Trophoblast cell (in vitro differentiated cells and primary cell): ENCODE measurements around the gene DIAPH3.

Experiments
- DNase-seq, 2 donors: peaks; one replicate each; pipeline ENCODE4 v3.0.0-alpha.2; 2016
- H2AFZ ChIP-seq: 2 replicates; pipeline ENCODE4 v1.6.1; 2013; ENCODE audit warnings: low read length, moderate library complexity, mild to moderate bottlenecking; ENCODE audit not compliant: insufficient read depth, poor library complexity
- H2AK5ac ChIP-seq: 2 replicates; pipeline ENCODE4 v1.6.1; 2013; ENCODE audit warnings: mild to moderate bottlenecking, low read length
- H2BK120ac ChIP-seq: 2 replicates; pipeline ENCODE4 v1.6.1; 2013; ENCODE audit warnings: low read length, mild to moderate bottlenecking, moderate library complexity; ENCODE audit not compliant: insufficient read depth, poor library complexity
- H2BK12ac ChIP-seq: 2 replicates; pipeline ENCODE4 v1.6.1; 2013; ENCODE audit warnings: mild to moderate bottlenecking, low read length, moderate library complexity
- H2BK5ac ChIP-seq: 2 replicates; pipeline ENCODE4 v1.6.1; 2013; ENCODE audit warnings: low read length, low read depth, moderate library complexity, mild to moderate bottlenecking; ENCODE audit not compliant: poor library complexity
- H3K14ac ChIP-seq: 2 replicates; pipeline ENCODE4 v1.6.1; 2013; ENCODE audit warnings: mild to moderate bottlenecking, low read length
- H3K18ac ChIP-seq: 2 replicates; pipeline ENCODE4 v1.6.1; 2013; ENCODE audit warnings: mild to moderate bottlenecking, low read length
- H3K23ac ChIP-seq: 2 replicates; pipeline ENCODE4 v1.6.1; 2013; ENCODE audit warnings: low read length
- H3K27ac ChIP-seq: 2 replicates; pipeline ENCODE4 v1.5.1; 2013; ENCODE audit warnings: low read depth, mild to moderate bottlenecking, inconsistent platforms, low read length, moderate library complexity
- H3K27me3 ChIP-seq: 2 replicates; pipeline ENCODE4 v1.6.1; 2013; ENCODE audit warnings: inconsistent platforms, mild to moderate bottlenecking, low read length, moderate library complexity; ENCODE audit not compliant: insufficient read depth
- H3K36me3 ChIP-seq, 2 experiments: 1 replicate in 1 of 2; 2 replicates in 1 of 2; pipeline ENCODE4 v1.6.1; 2013; ENCODE audit warnings: low read length in 2 of 2, mild to moderate bottlenecking in 2 of 2, moderate library complexity in 1 of 2; ENCODE audit not compliant: insufficient read depth in 2 of 2, control insufficient read depth in 1 of 2
- H3K4ac ChIP-seq: 2 replicates; pipeline ENCODE4 v1.6.1; 2013; ENCODE audit warnings: low read depth, mild to moderate bottlenecking, low read length, moderate library complexity
- H3K4me1 ChIP-seq, 2 experiments: 1 replicate in 1 of 2; 2 replicates in 1 of 2; pipeline ENCODE4 v1.6.1; 2013; ENCODE audit warnings: low read length in 2 of 2, mild to moderate bottlenecking in 2 of 2, moderate library complexity in 1 of 2; ENCODE audit not compliant: insufficient read depth in 2 of 2, control insufficient read depth in 1 of 2
- H3K4me2 ChIP-seq: 2 replicates; pipeline ENCODE4 v1.6.1; 2013; ENCODE audit warnings: inconsistent platforms, mild to moderate bottlenecking, low read length, moderate library complexity
- H3K4me3 ChIP-seq: 2 replicates; pipeline ENCODE4 v1.5.1; 2013; ENCODE audit warnings: mild to moderate bottlenecking, low read depth, low read length, inconsistent platforms
- H3K79me1 ChIP-seq: one replicate; pipeline ENCODE4 v1.6.1; 2013; ENCODE audit warnings: low read length
- H3K79me2 ChIP-seq: 2 replicates; pipeline ENCODE4 v1.6.1; 2013; ENCODE audit warnings: low read length, mild to moderate bottlenecking; ENCODE audit not compliant: control insufficient read depth, insufficient read depth, poor library complexity
- H3K9ac ChIP-seq: 2 replicates; pipeline ENCODE4 v1.6.1; 2013; ENCODE audit warnings: mild to moderate bottlenecking, low read length
- H3K9me3 ChIP-seq: 2 replicates; pipeline ENCODE4 v1.6.1; 2013; ENCODE audit warnings: low read depth, mild to moderate bottlenecking, control low read depth, inconsistent platforms, low read length; ENCODE audit not compliant: insufficient read depth
- H4K12ac ChIP-seq: 2 replicates; pipeline ENCODE4 v1.6.1; 2013; ENCODE audit warnings: low read depth, mild to moderate bottlenecking, low read length, moderate library complexity
- H4K8ac ChIP-seq: 2 replicates; pipeline ENCODE4 v1.6.1; 2013; ENCODE audit warnings: low read depth, mild to moderate bottlenecking, low read length, moderate library complexity
- H4K91ac ChIP-seq: one replicate; pipeline ENCODE4 v1.6.1; 2013; ENCODE audit warnings: low read depth, mild to moderate bottlenecking, low read length, moderate library complexity
- WGBS: extraction: QIAGEN DNeasy Blood & Tissue Kit; methylation state at CpG from one replicate; pipeline ENCODE4 v1.1.7; 2013; ENCODE audit warnings: missing lambda C conversion rate; ENCODE audit not compliant: insufficient read length, insufficient coverage; ENCODE audit errors: extremely low coverage; 5-methylcytosine and 5-hydroxymethylcytosine counted together

Gene DIAPH3

DNA sequence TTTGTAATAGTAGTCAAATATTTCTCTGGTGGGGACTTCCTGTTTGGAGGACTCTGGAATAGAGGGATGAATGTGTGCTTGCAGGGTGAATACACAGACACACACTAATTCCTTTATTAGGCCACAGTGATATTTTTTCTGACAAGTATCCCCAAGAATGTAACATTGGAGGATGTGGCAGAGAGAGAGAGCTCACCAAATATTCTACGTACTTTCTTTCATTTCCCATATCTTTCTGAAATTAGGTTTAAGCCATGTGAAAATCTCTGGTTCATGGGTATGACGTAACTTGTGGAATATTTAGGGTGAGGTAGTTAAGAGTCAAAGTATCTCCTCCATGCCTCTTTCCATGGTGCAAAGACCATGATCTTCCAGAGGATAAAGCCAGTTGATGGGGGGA, 463.4 kb downstream of the DIAPH3 start:
- H3K4ac ChIP-seq = no peak overlapping the region
- H4K8ac ChIP-seq = no peak overlapping the region
- H3K23ac ChIP-seq = no peak overlapping the region
- no CpG with 5 or more reads among the region's 2 CpGs for WGBS
- no peaks in the 10 kb centered on the region for H3K79me1 ChIP-seq
- no peaks in the 10 kb centered on the region for H3K9me3 ChIP-seq
- H3K36me3 ChIP-seq = no peaks in the 10 kb centered on the region
- H3K18ac ChIP-seq = no peak overlapping the region
- no peaks in the 10 kb centered on the region for H3K27me3 ChIP-seq
- H3K79me2 ChIP-seq = no peaks in the 10 kb centered on the region
- H4K12ac ChIP-seq = no peak overlapping the region
- no peak overlapping the region for H3K4me2 ChIP-seq
- H3K4me1 ChIP-seq = no peaks in the 10 kb centered on the region
- H2BK120ac ChIP-seq = no peak overlapping the region
- H3K27ac ChIP-seq = no peak overlapping the region
- no peak overlapping the region for H2BK5ac ChIP-seq
- no peak overlapping the region for H4K91ac ChIP-seq
- no peak overlapping the region for H3K4me3 ChIP-seq
- H2BK12ac ChIP-seq = no peak overlapping the region
- H2AFZ ChIP-seq = no peak overlapping the region
- H2AK5ac ChIP-seq = no peak overlapping the region
- no peak overlapping the region for H3K9ac ChIP-seq
- H3K14ac ChIP-seq = no peak overlapping the region
- DNase-seq = no peak

DNA sequence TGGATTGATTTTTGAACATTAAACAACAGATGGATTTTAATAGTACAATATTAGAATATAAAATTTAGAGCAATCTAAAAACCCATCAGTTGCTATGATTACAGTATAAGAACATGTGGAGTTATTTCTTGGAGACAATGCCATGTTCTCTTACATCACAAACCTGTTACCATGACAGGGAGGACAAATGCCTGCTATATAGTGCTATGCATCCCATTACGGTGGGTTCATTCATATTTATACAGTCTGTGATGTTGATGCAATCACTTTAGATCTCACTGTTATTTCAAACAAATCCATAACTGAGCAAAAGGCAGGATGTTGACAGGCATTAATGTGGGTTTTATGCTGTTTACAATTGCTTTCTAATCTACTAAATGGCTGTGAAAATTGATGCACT, 467.5 kb downstream of the DIAPH3 start:
- Histone ChIP-seq H2AK5ac (no peak overlapping the region), H3K4me1 (no peaks in the 10 kb centered on the region), H3K9ac (no peak overlapping the region), H3K79me2 (no peaks in the 10 kb centered on the region), H4K8ac (no peak overlapping the region), H3K23ac (no peak overlapping the region), H3K18ac (no peak overlapping the region), H4K91ac (no peak overlapping the region), H3K27me3 (no peaks in the 10 kb centered on the region), H3K14ac (no peak overlapping the region), H3K27ac (no peak overlapping the region), H3K36me3 (no peaks in the 10 kb centered on the region), H2BK5ac (no peak overlapping the region), H3K9me3 (no peaks in the 10 kb centered on the region), H3K4me3 (no peak overlapping the region), H3K4me2 (no peak overlapping the region), H4K12ac (no peak overlapping the region), H2BK120ac (no peak overlapping the region), H3K79me1 (peaks cover 1% of the 10 kb centered on the region), H2AFZ (no peak overlapping the region), H3K4ac (no peak overlapping the region), H2BK12ac (no peak overlapping the region)
- WGBS = no CpG with 5 or more reads among the region's 1 CpG
- no peak for DNase-seq

DNA sequence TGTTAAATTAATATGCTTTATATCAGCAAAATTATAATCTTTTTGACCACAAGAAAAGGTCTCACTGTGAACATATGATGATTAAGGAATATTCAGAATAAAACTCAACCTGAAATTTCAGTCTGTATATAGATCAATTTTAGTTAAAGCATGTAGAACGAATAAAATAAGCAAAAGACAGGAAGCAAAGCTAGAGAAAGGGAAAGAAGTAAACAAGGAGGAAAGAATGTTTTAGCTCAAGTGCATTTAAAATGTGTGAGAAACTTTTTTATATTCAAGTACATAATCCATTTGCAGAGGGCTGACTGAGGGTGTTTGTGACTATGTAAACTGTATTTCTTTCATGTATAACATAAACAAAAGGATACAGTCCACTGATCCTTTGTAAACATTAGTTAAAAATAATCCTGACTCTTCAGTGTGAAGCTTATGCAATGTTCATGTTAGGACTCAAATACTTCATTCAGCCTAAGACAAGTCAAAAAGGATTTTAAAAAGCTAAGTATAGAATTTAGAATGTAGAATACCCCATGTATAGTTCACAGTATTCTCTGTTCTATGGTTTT, 472.1 kb downstream of the DIAPH3 start:
- H2BK12ac ChIP-seq = no peak overlapping the region
- H2BK5ac ChIP-seq = no peak overlapping the region
- no peak overlapping the region for H3K18ac ChIP-seq
- no peaks in the 10 kb centered on the region for H3K36me3 ChIP-seq
- no peak overlapping the region for H3K4me2 ChIP-seq
- no peaks in the 10 kb centered on the region for H3K79me2 ChIP-seq
- WGBS = no CpG with 5 or more reads among the region's 1 CpG
- no peak overlapping the region for H4K91ac ChIP-seq
- H3K4me3 ChIP-seq = no peak overlapping the region
- H2AK5ac ChIP-seq = no peak overlapping the region
- peaks cover 1% of the 10 kb centered on the region for H3K79me1 ChIP-seq
- no peak overlapping the region for H4K8ac ChIP-seq
- H3K27me3 ChIP-seq = no peaks in the 10 kb centered on the region
- H3K9ac ChIP-seq = no peak overlapping the region
- no peak for DNase-seq
- H3K23ac ChIP-seq = no peak overlapping the region
- no peak overlapping the region for H4K12ac ChIP-seq
- H2AFZ ChIP-seq = no peak overlapping the region
- no peaks in the 10 kb centered on the region for H3K4me1 ChIP-seq
- H3K9me3 ChIP-seq = no peaks in the 10 kb centered on the region
- no peak overlapping the region for H3K14ac ChIP-seq
- no peak overlapping the region for H3K27ac ChIP-seq
- no peak overlapping the region for H2BK120ac ChIP-seq
- H3K4ac ChIP-seq = no peak overlapping the region

DNA sequence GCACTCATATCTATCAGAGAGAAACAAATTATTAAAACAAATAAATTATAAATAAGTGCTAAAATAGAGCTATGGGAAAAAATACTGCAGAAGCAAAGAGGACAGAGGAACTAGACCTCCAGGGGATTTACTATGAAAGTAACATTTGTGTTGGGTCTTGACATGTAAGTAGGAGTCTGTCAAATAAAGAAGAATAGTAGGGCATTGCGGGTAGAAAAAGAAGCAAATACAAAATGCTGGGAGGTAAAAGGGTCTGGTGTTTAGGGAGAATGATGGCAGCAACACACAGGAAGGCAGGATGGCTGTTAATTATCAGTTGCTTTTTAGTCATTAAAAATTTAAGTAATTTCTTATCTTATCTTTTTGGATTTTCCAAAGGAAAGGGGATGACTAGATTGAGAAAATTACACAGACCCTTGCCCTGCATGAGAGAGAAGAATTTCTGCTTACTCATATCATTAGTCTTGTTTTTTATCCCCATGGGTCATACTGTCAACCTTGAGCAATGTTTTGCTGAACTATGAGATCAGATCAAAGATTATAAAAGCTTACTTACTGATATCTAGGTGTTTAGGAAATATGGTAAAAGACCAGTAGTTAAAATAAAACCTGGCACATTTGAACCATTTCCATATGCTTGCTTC, 472.7 kb downstream of the DIAPH3 start:
- Histone ChIP-seq H3K4ac (no peak overlapping the region), H3K27ac (no peak overlapping the region), H3K9ac (no peak overlapping the region), H4K12ac (no peak overlapping the region), H2BK120ac (no peak overlapping the region), H3K79me2 (no peaks in the 10 kb centered on the region), H3K18ac (no peak overlapping the region), H2BK5ac (no peak overlapping the region), H2AK5ac (no peak overlapping the region), H3K79me1 (peaks cover 1% of the 10 kb centered on the region), H3K36me3 (no peaks in the 10 kb centered on the region), H3K9me3 (no peaks in the 10 kb centered on the region), H3K23ac (no peak overlapping the region), H3K27me3 (no peaks in the 10 kb centered on the region), H4K91ac (no peak overlapping the region), H2BK12ac (no peak overlapping the region), H3K14ac (no peak overlapping the region), H3K4me3 (no peak overlapping the region), H4K8ac (no peak overlapping the region), H3K4me2 (no peak overlapping the region), H2AFZ (no peak overlapping the region), H3K4me1 (no peaks in the 10 kb centered on the region)
- WGBS = no CpG with 5 or more reads among the region's 1 CpG
- peak; percentile 21 to 70 for DNase-seq
